Body of pancreas (tissue), 4 donors: ENCODE results near the gene NSUN3.

ENCODE experiments used
- CTCF ChIP-seq, 7 experiments: fragments of 450-650 bp in 4 of 7; fragments of 200-600 bp in 3 of 7; sonication (generic) in 3 of 7; IDR thresholded peaks; one replicate each; pipeline ENCODE4 v1.5.1; 2016 to 2019; ENCODE audit warnings: antibody characterized with exemption in 7 of 7
- POLR2A ChIP-seq, 3 donors: fragments of 450-650 bp; IDR thresholded peaks; one replicate each; pipeline ENCODE4 v1.6.1; 2016; ENCODE audit warnings: antibody characterized with exemption in 3 of 3, mild to moderate bottlenecking in 2 of 3

- no peak for TF ChIP-seq CTCF (IDR thresholded peaks at IDR 0.05)
- TF ChIP-seq POLR2A (IDR thresholded peaks at IDR 0.05), result no peak
These were observed 1.5 kb downstream of the NSUN3 start for GRCh38 chr3:94064243-94064860.
